RWPE2 (cell line): Measurements from ENCODE around the gene KCNMA1.
A peak's percentile ranks its signal among the peaks of the same experiment; 100 is the strongest.

Experiments
- ATAC-seq: fragments of 200-7000 bp; cut with Tn5 transposase; 3 replicates; pipeline ENCODE4 v1.9.1; 2021; ENCODE audit warnings: low read depth
- DNase-seq: peaks from one replicate; pipeline ENCODE4 v3.0.0-alpha.2; 2020; ENCODE audit warnings: low spot score
- H3K27ac ChIP-seq: fragments of 450-650 bp; 2 replicates; pipeline ENCODE4 v1.5.1; 2017; ENCODE audit warnings: mild to moderate bottlenecking; ENCODE audit not compliant: poor library complexity, severe bottlenecking
- H3K27me3 ChIP-seq: fragments of 250-450 bp; sonication (Bioruptor Pico); 2 replicates; pipeline ENCODE4 v1.5.1; 2021; ENCODE audit warnings: mild to moderate bottlenecking, moderate library complexity; ENCODE audit not compliant: insufficient read depth, poor library complexity, severe bottlenecking
- H3K36me3 ChIP-seq: fragments of 250-450 bp; sonication (Bioruptor Pico); 2 replicates; pipeline ENCODE4 v1.5.1; 2020; ENCODE audit warnings: low read depth, mild to moderate bottlenecking, moderate library complexity
- H3K4me1 ChIP-seq: fragments of 250-450 bp; sonication (Bioruptor Pico); 2 replicates; pipeline ENCODE4 v1.5.1; 2021; ENCODE audit warnings: mild to moderate bottlenecking, moderate library complexity; ENCODE audit not compliant: insufficient read depth, poor library complexity, severe bottlenecking
- H3K4me3 ChIP-seq: fragments of 250-450 bp; sonication (Bioruptor Pico); 2 replicates; pipeline ENCODE4 v1.5.1; 2021; ENCODE audit warnings: mild to moderate bottlenecking, moderate library complexity; ENCODE audit not compliant: severe bottlenecking
- H3K9me3 ChIP-seq: fragments of 250-450 bp; sonication (Bioruptor Pico); 2 replicates; pipeline ENCODE4 v1.5.1; 2021; ENCODE audit warnings: mild to moderate bottlenecking, moderate library complexity; ENCODE audit not compliant: severe bottlenecking
- TF ChIP-seq, protein P1 (sequence below): fragments of 450-650 bp; IDR thresholded peaks from one replicate; pipeline ENCODE4 v1.5.1; 2017; ENCODE audit warnings: mild to moderate bottlenecking, moderate library complexity; ENCODE audit not compliant: poor library complexity, severe bottlenecking

The KCNMA1 gene

DNA sequence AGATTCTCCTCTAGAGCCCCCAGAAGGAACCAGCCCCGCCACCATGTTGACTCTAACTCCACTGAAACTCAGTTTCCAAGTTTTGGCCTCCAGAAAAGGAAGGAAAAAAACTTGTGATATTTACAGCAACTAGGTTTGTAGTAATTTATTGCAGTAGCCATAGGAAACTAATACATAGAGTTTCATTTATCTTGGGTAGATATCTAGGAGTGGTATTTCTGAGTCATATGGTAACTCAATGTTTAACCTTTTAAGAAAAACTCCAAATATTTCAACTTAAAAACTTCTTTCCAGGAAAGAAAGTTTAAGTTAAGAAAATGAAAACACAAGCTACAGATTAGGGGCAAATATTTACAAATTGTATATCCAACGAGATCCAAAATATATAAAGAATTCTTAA, 576.7 kb downstream of the KCNMA1 start:
- TF ChIP-seq, protein P1, sequence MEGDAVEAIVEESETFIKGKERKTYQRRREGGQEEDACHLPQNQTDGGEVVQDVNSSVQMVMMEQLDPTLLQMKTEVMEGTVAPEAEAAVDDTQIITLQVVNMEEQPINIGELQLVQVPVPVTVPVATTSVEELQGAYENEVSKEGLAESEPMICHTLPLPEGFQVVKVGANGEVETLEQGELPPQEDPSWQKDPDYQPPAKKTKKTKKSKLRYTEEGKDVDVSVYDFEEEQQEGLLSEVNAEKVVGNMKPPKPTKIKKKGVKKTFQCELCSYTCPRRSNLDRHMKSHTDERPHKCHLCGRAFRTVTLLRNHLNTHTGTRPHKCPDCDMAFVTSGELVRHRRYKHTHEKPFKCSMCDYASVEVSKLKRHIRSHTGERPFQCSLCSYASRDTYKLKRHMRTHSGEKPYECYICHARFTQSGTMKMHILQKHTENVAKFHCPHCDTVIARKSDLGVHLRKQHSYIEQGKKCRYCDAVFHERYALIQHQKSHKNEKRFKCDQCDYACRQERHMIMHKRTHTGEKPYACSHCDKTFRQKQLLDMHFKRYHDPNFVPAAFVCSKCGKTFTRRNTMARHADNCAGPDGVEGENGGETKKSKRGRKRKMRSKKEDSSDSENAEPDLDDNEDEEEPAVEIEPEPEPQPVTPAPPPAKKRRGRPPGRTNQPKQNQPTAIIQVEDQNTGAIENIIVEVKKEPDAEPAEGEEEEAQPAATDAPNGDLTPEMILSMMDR, result no peak
- DNase-seq (no peak), ATAC-seq (no peak)
- Histone ChIP-seq H3K27ac (no peak overlapping the region), H3K36me3 (no peaks in the 10 kb centered on the region; the same call in 1 of the 2 replicates), H3K27me3 (no peaks in the 10 kb centered on the region), H3K4me3 (no peak overlapping the region), H3K4me1 (peaks cover 6% of the 10 kb centered on the region), H3K9me3 (peaks cover 2% of the 10 kb centered on the region)

DNA sequence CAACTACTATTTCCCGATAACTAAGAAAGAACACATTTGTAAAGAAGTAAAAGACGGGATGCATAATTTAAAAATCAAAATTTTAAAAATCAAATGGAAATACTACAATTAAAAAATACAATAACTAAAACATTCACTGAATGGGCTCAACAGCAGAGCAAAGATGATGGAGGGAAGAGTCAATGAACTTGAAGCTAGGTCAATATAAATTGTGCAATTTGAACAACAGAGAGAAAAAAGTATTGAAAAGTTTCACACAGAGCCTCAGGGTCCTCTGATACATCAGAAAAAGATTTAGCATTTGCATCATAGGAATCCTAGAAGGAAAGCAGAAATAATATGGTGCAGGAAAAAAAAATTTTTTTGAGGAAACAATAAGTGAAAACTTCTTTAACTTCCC, 581.0 kb downstream of the KCNMA1 start:
- Histone ChIP-seq H3K9me3 (peaks cover 2% of the 10 kb centered on the region), H3K4me3 (no peak overlapping the region), H3K36me3 (no peaks in the 10 kb centered on the region; the same call in 1 of the 2 replicates), H3K27me3 (no peaks in the 10 kb centered on the region), H3K4me1 (no peaks in the 10 kb centered on the region), H3K27ac (no peak overlapping the region)
- DNase-seq (no peak), ATAC-seq (no peak)
- TF ChIP-seq, protein P1, result no peak

DNA sequence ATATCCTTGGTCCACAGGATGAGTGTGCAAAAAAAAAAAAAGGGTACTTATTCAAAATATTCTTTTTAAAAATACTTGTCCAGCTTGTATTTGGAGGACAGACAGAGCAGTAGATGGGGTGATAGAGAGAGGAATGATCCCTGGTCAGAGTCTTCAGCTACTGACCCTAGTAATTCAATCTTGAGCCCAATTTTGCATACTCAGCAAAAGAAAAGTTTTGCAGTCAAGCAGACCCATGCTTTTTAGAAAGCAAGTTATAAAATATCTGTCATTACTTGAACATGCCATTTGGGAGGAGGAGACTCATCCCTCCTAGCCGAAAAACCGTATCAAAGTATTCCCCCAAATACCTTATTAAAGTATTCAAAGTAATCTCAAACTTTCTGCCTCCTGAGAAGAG, 585.0 kb downstream of the KCNMA1 start:
- H3K36me3 ChIP-seq, result no peaks in the 10 kb centered on the region; the same call in 1 of the 2 replicates
- H3K27me3 ChIP-seq, result no peaks in the 10 kb centered on the region
- no peaks in the 10 kb centered on the region for H3K4me1 ChIP-seq
- peaks cover 2% of the 10 kb centered on the region for H3K9me3 ChIP-seq
- no peak for DNase-seq
- H3K27ac ChIP-seq, result no peak overlapping the region
- TF ChIP-seq, protein P1, result no peak
- H3K4me3 ChIP-seq, result no peak overlapping the region
- ATAC-seq, result no peak

DNA sequence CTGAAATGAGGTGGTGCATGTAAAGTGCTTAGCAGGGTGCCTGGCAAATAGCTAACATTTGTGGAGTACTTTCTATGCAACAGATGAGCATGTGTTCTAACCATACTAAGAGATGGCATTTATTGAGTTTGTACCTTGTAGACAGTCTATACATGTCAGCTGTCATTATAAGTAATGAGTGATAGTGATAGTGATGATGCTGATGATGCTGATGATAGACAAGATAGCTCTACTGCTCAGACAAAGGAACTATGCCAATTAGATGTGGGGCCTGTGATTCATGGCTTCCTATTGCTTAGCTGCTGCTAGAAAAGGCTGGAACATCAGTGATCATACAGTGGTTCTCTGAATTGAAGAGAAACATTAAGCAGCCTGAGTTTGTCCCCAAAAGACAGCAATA, 585.8 kb downstream of the KCNMA1 start:
- DNase-seq (no peak), ATAC-seq (no peak)
- no peaks in the 10 kb centered on the region for H3K4me1 ChIP-seq
- no peaks in the 10 kb centered on the region for H3K36me3 ChIP-seq
- TF ChIP-seq, protein P1, result no peak
- H3K27ac ChIP-seq, result no peak overlapping the region
- no peak overlapping the region for H3K4me3 ChIP-seq
- H3K27me3 ChIP-seq, result no peaks in the 10 kb centered on the region
- peaks cover under 1% of the 10 kb centered on the region for H3K9me3 ChIP-seq

DNA sequence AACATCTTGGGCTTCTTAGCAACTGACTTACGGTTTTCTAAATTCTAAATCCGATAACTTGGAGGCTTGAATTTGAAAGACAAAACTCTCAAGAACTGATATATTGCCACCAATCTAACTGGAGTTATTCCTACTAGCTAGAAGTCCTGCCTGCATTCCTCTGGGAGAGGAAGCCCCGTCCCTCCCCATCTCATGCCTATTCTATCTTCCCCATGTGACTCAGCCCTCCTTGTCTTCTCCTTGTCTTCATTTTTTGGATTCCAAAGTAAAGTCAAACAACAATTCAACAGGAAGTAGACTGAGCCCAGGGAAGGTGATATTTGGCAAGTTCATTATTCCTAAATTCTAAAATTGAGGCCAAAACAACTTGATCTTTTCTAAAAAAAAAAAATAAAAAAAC, 587.7 kb downstream of the KCNMA1 start:
- no peaks in the 10 kb centered on the region for H3K27me3 ChIP-seq
- no peak overlapping the region for H3K27ac ChIP-seq
- 0 out of 3 replicates have a peak, but pooled peaks have one; percentile 42 for ATAC-seq
- TF ChIP-seq, protein P1, result no peak
- DNase-seq, result no peak
- no peaks in the 10 kb centered on the region for H3K9me3 ChIP-seq
- H3K36me3 ChIP-seq, result no peaks in the 10 kb centered on the region
- H3K4me1 ChIP-seq, result no peaks in the 10 kb centered on the region
- H3K4me3 ChIP-seq, result no peak overlapping the region
